ENCODE data around the gene CELA3A.

GRCh38 chr1:22053861-22054770 lies 52.7 kb downstream of the CELA3A start:
- TF ChIP-seq CTCF (IDR thresholded peaks at IDR 0.05): no peak
- TF ChIP-seq POLR2A (IDR thresholded peaks at IDR 0.05): no peak

Measured in esophagus squamous epithelium (tissue), 4 donors.